NOMO-1 treated with dmso at 0.1 percent for 144 hours (cell line): ENCODE measurements around the gene GPBAR1.
A peak's percentile ranks its signal among the peaks of the same experiment; 100 is the strongest.
"Not testable (repeated sequence)": the region's sequence is repeated elsewhere in the genome, so short reads cannot be mapped to it uniquely, and the experiment has no call there.

Experiments used
- DNase-seq: peaks from one replicate; lab custom pipeline; 2025; ENCODE audit not compliant: unreplicated experiment; lab: John Stamatoyannopoulos, UW

GPBAR1 gene

DNA sequence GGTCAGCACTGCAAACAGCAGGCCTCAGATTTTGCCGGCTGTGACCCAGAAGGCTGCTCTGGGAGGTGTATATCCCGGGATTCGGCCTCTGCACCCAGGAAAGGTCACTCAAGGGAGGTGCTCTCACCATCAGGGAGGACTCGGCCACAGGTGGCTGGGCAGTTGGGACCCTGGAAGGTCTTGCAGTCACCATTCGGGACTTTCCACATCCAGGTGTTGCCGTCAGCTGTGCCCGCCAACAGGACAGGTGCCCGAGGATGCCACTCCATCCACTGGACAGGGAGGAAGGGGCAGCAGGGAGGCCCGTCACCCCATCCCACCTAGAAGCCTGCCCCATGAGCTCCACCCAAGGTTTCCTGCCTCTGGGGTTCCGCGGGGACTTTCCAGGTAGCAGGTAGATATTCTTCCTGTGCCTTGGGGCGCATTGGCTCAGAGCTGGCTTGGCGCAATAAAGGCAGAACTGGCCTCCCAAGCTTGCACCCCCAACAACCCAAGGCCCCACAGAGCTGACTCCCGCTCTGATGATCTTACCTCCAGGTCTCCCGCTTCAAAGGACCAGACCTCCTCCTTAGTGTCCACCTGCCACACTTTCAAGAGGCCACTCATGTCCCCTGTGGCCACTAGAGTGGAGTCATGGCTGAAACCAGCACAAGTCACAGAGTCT is 5.6 kb downstream of the GPBAR1 start:
- DNase-seq, result no peak

DNA sequence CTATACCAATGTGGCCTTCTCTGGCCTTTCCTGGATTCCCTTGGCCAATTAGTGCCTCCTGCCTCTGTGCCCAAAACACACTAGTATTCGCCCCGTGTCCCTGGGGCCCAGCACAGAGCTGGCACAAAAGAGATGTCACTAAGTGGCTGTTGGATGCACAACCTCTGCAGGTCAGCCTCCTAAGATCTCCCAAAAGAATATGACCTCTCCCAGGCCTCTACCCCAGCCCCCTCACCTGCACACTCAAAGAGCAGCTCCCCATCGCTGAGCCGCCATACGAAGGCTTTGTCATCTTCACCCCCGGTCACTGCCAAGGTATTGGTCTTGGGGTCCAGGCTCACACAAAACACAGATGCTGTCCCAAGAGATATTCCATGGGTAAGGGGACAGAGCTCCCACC is 6.4 kb downstream of the GPBAR1 start:
- DNase-seq, result no peak

DNA sequence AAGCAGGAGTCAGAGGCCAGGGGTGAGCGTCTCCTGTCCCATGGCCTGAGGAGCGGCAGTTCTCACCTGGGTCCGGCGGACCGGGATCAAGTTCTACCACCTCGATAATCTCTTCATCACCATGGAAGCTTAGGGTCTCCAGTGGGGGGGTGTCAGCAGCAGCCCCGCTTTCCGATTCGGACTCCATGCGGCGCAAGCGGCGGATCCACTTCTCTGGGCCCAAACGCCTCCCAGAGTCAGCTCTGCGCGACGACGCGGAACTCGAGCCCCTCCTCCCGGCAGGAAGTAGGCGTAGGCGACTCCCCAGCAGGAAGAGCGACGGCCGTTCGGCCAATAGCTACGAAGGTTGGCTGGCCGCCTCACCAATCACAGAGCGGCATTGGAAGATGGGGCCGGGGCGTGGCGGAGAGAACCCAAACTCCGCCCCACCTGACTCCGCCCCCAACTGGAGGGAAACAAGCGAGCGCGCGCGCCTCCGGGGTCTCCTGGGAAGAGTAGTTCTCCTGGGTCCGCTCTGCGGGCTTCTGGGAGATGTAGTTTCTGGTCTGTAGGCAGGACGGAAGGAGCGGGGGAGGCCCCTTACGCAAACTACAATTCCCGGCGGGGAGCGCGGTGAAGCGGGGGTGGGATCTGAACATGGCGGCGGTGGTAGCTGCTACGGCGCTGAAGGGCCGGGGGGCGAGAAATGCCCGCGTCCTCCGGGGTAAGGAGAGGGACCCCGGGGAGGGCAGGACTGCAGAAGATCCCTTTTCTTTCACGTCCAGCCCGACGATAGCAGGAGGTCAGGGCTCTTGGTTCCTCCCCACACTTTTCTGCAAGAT is 9.3 kb downstream of the GPBAR1 start, which contains the start of the genes AAMP and PNKD:
TSS of gene AAMP (minus strand) at position 238 of the 821 bp plus-strand sequence. CDS start at position 187, 51 bp downstream.
TSS of gene PNKD (plus strand) at position 620 of the 821 bp plus-strand sequence. CDS start at position 637, 17 bp downstream.
- peak; percentile 100 for DNase-seq

DNA sequence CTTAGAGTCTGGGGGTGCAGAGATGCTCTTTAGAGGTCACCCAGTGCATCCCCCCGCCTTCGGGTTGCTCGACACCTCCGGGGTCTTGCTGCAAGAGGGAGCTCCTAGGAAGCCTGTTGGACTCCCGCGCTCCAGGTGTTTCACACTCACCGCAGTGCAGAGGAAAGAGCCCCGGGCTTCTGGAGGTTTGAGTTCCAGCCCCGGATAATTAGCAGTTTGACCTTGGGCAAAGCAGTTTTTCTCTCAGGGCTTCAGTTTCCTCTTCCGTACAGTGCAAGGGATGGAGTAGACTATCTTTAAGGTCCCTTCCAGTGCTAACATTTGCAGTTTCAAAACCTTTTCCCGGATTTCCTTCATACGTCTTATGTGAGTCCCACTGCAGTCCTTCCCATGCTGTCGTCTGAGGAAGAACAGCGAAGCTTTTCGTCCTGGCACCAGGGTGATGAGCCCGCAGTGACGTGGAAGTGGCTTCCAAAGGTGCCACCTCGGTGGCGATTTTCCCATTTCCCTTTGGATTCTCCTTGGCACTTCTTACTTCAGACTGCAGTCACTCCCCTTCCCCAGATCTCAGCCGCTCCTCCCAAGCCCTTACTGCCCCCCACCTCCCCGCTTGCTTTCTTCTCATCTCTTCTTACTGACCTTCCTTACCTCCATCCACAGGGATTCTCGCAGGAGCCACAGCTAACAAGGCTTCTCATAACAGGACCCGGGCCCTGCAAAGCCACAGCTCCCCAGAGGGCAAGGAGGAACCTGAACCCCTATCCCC is 10.1 kb downstream of the GPBAR1 start:
- DNase-seq, result no peak

DNA sequence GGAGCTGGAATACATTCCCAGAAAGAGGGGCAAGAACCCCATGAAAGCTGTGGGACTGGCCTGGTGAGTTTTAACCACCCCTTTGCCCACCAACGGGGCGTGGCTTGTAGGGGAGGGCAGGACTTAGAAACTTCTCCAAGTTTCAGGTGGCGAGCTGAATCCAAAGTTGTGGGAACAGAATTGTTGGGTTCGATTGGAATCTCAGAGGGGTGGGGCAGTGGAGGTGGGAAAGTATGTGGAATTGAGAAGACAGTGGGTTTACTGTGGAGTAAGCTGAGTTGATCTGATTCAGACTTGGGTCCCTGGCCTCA is 10.6 kb downstream of the GPBAR1 start:
- DNase-seq, result no peak

DNA sequence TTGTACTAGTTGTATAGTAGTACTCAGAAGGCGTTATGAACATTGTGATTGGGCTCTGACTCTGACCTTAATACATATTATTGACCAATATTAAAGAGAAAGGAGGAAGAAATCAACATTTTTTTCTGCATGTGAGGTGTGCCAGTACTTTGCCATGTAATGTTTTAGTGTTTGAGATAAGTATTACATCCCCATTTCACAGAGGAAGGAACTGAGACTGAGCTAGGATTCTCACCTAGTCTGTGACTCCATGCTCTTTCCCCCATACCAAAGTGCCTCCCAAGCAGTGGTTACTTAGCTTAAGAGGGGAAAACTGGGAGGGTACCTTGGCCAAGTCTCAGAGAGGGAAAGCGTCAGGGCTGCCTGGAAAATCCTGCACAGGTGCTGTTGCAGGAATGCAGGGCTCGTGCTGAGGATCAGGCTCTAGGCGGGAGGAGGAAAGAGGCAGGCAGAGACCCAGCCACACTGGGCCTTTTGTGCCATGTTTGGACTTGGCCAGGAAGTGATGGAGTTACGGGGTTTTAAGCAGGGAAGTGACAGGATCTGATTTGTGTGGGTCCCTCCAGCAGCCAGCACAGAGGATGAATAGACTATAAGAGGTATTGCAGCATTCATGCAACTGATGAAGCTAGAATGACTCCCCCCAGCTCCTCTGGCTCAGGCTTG is 11.2 kb downstream of the GPBAR1 start:
- no peak for DNase-seq

DNA sequence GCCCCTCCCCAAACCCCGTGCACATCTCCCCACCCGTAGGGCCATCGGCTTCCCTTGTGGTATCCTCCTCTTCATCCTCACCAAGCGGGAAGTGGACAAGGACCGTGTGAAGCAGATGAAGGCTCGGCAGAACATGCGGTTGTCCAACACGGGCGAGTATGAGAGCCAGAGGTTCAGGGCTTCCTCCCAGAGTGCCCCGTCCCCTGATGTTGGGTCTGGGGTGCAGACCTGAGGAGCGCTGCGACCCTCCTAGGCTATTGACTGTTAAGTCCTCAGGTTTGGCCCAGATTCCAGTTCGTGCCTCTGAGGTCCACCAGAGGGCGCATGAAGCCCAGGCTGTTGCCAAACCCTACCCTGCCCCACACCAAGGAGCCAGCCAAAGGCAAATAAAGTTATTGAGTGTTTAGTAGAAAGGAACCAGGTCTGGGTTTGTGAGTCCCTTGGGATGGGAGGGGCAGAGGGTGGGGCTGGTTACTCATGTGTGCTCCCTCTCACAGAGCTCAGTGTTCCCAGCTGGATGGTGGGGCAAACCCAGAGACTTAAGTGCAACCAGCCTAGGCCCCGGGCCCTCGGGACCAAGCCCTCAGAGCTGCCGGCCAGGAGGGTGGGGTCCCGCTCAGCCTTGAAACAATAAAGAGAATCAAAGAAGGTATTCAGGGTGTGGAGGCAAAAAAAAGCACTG is 11.9 kb downstream of the GPBAR1 start:
- DNase-seq, result peak; percentile 63

DNA sequence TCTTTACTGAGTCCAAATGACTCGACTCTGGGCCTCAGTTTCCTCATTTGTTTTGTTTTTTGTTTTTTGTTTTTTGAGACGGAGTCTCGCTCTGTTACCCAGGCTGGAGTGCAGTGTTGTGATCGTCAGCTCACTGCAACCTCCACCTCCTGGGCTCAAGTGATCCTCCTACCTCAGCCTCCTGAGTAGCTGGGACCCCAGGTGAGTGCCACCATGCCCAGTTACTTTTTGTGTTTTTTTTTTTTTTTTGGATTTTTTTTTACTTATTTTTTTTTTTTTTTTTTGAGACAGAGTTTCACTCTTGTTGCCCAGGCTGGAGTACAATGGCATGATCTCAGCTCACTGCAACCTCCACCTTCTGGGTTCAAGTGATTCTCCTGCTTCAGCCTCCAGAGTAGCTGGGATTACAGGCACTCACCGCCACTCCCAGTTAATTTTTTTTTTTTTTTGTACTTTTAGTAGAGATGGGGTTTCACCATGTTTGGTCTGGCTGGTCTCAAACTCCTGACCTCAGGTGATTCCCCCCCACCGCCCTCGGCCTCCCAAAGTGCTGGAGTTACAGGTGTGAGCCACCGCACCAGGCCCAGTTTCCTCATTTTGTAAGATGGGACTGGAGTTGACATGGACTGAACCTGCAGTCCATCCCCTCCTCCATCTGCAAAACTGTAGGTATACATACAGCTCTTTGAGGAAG is 12.5 kb downstream of the GPBAR1 start:
- DNase-seq, result not testable (repeated sequence)

DNA sequence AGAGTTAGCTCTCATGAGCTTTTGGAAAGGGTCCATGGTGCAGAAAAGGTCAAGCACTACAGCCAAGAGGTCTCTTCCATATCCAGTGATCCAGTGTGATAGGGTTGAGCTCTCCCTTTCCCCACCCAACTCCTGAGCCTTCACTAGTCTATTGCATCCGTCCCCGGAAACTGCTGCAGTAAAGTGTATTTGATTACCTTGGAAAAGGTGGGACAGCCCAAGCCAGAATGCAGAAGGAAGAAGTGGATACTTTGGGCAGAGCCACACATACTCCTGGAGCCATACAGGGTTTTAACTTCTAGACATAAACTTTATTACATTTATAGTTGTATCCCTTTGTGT is 13.1 kb downstream of the GPBAR1 start:
- no peak for DNase-seq

DNA sequence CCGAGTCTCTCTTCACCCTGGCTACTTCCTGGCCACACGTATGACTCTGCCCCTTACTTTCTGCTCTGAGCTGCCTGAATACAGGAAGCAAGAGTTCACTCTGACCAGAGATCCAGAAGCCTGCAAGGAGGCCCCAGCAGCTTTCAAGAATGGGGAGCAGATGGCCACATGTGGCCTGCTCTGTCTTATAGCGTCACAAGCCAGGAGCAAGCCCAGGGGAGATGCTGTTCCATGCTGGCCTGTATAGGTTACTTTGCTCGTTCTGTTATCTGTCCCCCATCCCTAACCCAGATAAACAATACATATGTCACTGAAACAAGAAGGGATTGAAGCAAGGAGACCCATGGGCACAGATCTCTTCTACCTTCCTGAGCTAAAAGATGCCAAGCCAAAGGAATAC is 13.8 kb downstream of the GPBAR1 start:
- no peak for DNase-seq

DNA sequence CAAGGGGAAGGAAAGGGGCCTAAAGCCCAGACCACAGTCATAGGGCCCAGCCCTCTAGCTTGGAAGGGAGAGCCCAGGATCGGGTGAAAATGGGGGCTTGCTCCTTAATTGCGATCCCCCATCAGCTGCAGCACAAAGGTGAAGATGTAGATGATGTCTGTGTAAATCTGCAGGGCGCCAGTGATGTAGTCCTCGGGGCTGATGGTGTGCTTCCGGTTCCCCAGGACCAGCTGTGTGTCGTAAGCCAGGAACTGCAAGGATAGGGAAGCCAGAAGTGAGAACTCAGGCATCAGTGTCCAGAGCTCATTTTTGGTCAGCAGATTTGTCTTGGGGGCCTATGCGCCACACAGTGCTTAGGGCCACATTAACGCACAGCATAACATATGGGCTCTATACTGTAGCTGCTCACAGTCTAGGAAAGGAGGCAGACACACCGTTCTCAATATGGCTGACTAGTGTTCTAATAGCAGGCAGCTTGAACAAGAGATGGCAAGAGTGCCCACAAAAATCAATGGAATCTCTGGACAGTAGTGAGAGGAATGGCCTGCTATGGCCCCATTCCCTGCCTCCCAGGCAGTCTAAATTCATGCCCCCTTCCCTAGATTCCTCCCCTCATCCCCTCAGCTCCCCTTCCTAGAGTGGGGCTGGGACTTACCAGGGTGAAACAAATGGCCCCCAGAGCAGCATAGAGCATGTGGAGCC is 14.7 kb downstream of the GPBAR1 start:
- DNase-seq, result no peak

DNA sequence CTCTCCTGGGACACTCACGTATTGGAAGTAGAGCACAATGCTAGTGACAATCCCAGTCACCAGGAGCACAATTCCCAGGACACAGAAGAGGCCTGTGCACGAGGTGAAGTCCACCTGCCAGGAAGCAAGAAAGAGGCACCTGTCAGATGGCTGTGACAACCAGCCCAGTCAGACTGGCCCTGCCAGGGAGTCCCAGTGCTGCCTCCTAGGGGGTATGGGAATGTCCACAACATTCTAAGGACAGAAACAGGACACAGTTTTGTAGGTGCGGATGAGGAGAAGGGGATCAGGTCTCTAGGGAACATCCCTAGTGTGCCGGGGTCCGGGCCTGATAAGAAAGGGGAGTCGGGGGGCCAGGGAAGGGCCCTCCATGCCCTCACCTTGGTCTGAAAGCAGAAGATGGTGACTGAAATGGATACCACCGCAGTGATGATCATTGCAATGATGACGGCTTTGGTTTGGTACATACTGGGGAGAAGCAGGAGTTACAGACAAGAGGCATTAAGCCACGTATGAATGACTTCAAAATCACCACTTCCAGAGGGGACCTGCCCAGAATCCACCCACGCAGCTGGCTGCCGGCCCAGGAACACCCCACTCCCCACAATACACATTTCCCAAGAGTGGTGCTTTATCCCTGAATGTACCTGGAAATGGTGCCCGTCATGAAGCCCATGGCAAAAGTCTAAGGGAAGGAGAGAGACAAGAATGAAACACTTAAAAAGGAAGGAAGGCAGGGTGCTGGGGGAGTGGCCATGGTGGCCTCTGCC is 16.4 kb downstream of the GPBAR1 start:
- DNase-seq, result no peak

DNA sequence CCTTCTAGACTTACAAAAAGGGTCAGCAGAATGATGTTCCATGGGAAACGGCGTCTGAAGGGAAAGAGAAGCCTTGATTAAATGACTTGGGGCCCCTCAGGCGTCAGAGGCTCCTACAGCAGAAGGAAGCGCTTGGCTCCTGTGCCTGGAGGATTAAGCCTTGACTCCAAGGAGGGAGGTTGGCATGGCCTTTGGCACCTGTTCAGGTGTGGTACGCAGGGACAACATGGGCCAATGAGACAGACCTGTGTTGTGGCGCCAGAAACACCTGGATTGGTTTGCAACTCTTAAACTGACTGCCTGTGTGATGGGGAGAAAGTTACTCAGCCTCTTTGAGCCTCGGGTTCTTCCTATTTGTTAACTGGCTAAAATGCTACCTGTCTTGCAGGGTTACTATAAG is 17.1 kb downstream of the GPBAR1 start:
- DNase-seq, result no peak

DNA sequence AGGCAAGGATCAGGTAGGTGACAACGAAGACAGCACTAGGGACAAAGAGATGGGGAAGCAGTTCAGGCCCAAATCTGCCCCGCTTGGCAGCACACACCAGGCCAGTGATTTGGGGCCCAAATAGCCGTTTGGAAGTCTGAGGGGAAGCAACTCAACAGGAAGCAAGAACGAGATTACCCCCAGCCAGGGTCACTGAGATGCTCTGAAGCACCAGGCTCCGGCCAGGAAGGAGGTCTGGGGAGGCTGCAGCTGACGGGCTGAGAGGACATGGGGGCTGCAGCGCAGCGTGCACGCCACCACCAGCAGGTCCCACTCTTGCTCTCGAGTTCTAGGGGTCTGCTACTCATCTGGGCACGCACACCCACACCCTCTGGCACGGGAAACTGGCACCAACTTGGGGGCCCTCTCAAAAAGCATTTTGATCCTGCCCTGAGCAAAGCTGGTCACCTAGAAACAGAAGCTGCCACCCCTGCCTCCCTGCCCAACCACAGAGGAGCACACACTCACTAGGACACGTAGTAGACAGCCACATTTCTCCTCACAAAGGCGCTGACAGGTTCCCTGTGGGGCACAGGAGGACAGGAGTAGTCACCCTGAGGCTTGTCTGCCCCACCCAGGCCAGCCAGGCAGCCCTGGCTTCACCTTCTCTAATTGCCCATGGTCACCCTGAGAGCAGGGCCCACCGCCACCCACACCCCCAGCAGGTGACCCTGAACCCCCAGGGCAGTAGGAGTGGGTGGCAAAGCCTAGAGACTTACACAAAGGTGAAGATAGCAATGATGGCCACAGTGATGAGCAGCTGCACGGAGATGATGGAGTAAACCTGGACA is 17.9 kb downstream of the GPBAR1 start:
- no peak for DNase-seq

DNA sequence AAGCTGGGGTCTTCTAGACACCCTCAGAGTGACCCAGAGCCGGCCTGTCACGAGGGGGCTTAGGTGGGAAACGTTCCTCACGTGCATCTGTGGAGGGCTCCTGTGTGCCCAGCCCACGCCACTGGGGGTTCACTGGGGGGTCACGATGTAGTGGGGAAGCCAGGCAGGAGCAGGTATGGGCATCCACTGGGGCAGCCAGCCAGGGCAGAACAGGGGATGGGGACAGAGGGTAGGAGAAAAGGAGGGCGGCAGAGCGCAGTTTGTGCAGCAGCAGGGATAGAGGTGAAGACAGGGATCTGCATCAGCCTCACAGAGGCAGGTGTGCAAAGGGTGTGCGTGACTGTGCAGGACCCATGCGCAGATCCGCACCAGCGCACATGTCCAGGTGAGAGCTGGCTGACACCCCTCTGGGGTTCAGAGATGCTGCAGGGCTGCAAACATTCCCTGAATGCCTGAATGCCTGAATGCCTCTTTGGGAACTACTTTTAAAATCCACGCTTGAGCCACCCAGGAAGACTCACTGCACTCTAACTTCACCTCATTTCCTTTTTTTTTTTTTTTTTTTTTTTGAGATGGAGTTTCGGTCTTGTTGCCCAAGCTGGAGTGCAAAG is 19.6 kb downstream of the GPBAR1 start:
- DNase-seq, result no peak

DNA sequence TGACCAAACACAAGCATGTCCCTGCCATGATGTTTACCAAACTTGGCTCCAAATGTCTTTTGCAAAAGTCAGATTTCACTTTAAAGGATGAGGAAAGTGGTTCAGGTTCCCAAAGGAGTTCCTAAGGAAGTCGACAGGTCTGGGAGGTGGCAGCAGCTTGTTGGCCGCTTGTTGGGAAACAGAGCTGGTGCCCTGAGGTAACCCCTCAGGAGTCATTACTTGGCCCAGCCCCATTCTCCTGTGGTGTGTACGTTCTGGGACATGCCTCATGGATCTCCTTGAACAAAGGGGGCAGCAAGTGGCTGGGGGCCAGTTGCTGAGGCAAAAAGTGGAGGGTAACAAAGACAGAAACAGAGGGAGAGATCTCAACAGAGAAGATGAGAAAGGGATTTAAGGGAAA is 20.6 kb downstream of the GPBAR1 start:
- no peak for DNase-seq

DNA sequence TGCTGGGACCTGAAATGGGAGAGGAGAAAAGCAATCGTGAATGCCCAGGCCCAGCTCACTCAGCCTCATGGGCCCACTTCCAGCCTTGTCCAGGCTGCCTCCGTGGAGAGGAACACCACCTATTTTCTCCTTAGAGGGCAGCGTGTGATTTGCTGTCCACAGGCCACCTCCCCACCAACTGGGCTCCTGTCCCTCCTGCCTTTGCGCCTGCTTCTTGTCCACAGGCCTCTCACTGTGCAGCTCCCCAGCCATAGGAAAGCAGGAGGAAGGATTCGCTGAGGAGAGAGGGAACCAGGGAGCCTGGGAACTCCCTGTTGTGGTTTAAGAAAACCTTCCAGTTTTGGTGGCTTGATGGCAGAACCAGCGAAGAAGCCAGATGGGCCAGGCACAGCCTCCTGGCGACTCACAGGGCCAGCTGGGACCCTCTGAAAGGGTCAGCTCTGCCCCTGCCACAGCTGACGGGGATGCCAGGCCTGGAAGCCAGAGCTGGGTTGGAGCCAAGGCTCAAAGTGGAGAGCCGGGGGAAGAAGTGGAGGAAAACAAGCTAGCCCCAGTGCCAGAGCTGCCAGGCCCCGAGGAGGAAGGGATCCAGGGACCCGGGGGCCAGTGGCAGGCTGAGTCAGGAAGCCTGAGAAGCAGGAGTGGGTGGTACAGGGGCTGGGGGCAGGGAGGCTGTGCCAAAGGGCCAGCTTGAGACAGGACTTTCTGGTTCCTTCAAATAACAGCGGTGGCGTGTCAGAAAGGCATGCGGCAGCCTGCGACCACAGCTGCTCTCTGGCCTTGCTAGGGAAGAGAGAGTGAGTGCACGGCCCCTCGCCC is 21.6 kb downstream of the GPBAR1 start:
- no peak for DNase-seq
